SH-SY5Y (cell line): Measurements from ENCODE around the gene FCN2.

Source experiments
- GATA2 ChIP-seq: IDR thresholded peaks from 2 replicates; pipeline ENCODE4 v1.6.1; 2011; ENCODE audit warnings: mild to moderate bottlenecking, low read depth, low read length
- GATA3 ChIP-seq: IDR thresholded peaks from 2 replicates; pipeline ENCODE4 v1.6.1; 2011; ENCODE audit warnings: low read depth, mild to moderate bottlenecking, low read length, moderate library complexity

The FCN2 gene

GRCh38 chr9:134880484-134881312 lies at the start of gene FCN2:
Gene FCN2 (plus strand): TSS chr9:134880810. CDS start chr9:134880822, 12 bp downstream.
- TF ChIP-seq GATA2 (no peak), GATA3 (no peak)

GRCh38 chr9:134830926-134831720 lies 49.5 kb upstream of the FCN2 start:
- TF ChIP-seq GATA2: no peak
- TF ChIP-seq GATA3: no peak

- TF ChIP-seq GATA2: no peak
- TF ChIP-seq GATA3: no peak
These were observed 48.1 kb upstream of the FCN2 start for GRCh38 chr9:134832471-134832870.

GRCh38 chr9:134833294-134833880 lies 47.2 kb upstream of the FCN2 start:
- TF ChIP-seq GATA3 (no peak), GATA2 (no peak)

- TF ChIP-seq GATA2 (no peak), GATA3 (no peak)
These were observed 46.2 kb upstream of the FCN2 start for GRCh38 chr9:134834217-134834956.

- TF ChIP-seq GATA3 (no peak), GATA2 (no peak)
These were observed 45.6 kb upstream of the FCN2 start for GRCh38 chr9:134834957-134835419.

- no peak for TF ChIP-seq GATA3
- TF ChIP-seq GATA2: no peak
These were observed 45.2 kb upstream of the FCN2 start for GRCh38 chr9:134835448-134835847.

GRCh38 chr9:134835987-134836386 lies 44.6 kb upstream of the FCN2 start:
- TF ChIP-seq GATA2 (no peak), GATA3 (no peak)

- TF ChIP-seq GATA2 (no peak), GATA3 (no peak)
These were observed 44.1 kb upstream of the FCN2 start for GRCh38 chr9:134836406-134836970.

GRCh38 chr9:134837529-134837928 lies 43.1 kb upstream of the FCN2 start:
- TF ChIP-seq GATA3: no peak
- no peak for TF ChIP-seq GATA2

- TF ChIP-seq GATA3: no peak
- TF ChIP-seq GATA2: no peak
These were observed 41.8 kb upstream of the FCN2 start for GRCh38 chr9:134838651-134839454.

- no peak for TF ChIP-seq GATA3
- TF ChIP-seq GATA2: no peak
These were observed 41.0 kb upstream of the FCN2 start for GRCh38 chr9:134839455-134840125.
